SK-MEL-5 (cell line): ENCODE measurements around the gene BET1. TPM values are rescaled to one million over a fixed set of nuclear protein-coding genes. Genes with fewer than 3 reads are reported as not detected.

Experiments
- DNase-seq: peaks from one replicate; pipeline ENCODE4 v3.0.0-alpha.2; 2016; ENCODE audit warnings: low read depth, low spot score
- in situ Hi-C: cut with HindIII; loops from 2 replicates; pipeline ENCODE4 v1.10.0; 2016; ENCODE audit warnings: low sequenced_read_pairs, high pct_unique_total_duplicates, low pct_unique_long_range_greater_than_20kb
- polyA plus RNA-seq, 2 experiments: library from polyadenylated mRNA; depleted of rRNA; stranded (reverse); fragments of >200 nt; gene quantifications; 2 replicates each; pipeline ENCODE4 v1.2.3, GENCODE V29; 2015
- total RNA-seq: library from RNA; depleted of rRNA; stranded (reverse); fragments of >200 nt; shearing (Covaris generic); gene quantifications from 2 replicates; pipeline ENCODE4 v1.2.3, GENCODE V29; 2014; rRNA removed

BET1 gene, protein sequence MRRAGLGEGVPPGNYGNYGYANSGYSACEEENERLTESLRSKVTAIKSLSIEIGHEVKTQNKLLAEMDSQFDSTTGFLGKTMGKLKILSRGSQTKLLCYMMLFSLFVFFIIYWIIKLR
- total RNA-seq: 59.3 and 62.4 TPM in 2 replicates
- polyA plus RNA-seq (2015; cell fraction: cytosol; rRNA removed): 39.5 and 42.0 TPM in 2 replicates
- polyA plus RNA-seq (2015; cell fraction: nucleus; rRNA removed): 39.3 and 40.3 TPM in 2 replicates

DNA sequence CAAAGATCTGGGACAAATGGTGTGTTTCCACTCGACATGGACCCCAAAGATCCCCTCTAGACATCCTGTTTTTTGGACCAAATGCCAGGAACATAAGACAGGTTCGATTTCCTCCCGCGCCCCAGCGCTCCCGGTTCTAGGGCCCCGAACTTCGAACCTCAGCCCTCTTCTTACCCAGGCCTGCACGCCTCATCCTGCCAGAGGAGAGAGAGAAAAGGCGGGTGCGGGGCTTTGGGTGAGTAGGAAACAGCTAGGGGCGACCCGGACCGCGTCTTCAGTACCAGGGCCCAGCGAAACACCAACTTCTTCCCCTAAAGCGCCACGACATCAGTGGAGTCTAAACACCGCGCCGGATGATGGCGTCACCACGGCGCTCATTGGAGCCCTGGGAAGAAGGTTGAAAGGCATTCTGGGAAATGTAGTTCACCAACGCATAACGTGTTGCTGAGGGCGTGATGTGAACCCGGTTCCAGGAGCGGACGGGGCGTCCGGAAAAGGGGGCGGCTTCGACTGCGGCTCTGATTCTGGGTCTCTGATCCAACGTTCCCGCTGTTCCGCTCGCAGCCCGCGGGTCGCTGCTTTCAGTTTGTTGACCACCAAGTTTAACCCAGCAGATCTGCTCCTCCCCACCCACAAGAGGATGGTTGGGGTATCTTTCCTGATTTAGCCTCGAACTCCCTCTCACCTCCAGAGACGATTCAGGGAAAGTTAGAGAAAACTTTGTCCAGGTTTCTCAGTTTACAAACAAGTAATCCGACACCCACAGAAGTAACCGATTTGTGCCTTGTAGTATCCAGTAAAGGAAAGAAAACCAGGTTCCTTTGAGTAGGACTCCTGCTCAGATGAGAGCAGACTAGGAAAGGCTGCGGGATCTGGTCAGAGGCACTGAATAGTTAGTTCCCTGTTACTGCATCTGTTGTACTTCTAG, at the start of gene BET1:
TSS of gene BET1 (minus strand) at position 332 of the 928 bp plus-strand sequence. CDS start at position 193, 139 bp downstream.
- in situ Hi-C loops: no loop called here
- DNase-seq: peak; percentile 99

DNA sequence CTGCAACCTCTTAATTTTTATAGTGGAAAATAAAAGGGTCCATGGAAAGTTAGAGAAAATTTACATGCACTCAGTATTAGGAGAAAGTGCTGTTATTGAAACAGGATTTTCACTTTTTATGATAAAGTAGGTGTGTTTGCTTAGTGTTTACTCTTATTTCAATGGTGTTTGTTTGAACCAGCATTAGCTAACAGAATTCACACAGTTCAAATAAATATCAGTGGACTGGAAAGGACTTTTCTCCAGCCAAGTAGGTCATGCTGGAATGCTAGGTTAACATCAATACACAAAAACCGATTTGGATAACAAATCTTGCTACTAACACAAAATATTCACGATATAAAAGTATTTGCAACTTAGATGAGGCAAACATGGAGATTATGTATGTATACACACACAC, 49.4 kb upstream of the BET1 start:
- in situ Hi-C loops: no loop called here
- no peak for DNase-seq

DNA sequence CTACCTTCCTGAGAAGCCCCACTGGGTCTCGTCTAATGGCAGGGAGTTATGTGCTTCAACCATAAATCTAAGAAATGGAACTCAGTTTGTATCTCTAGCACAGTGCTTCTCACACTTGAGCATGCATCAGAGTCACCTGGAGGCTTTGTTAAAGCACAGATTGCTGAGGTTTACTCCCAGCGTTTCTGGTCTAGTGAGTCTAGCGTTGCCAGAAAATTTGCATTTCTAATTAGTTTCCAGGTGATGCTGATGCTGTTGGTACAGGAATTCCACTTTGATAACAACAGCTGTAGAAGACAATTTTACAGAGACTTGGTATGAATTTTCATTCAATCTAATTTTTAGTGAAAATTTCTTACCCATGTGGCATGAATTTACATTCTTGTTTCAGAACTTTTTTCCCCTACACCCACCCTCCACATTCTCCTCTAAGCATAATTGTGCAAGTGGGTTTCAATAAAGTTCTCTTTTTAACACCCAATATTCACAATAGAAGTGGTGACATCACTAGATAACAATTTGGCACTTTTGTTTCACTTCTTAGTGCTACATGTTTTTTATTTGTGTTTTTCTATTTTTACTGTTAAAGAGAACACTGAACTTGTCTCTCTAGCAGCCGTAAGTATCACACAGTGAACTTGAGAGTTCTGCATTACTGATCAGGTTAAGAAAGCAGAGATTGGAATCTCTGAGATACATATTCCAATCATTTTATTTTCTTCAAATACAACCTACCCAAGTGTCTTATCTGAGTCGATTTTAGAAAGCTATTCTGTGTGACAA, 48.4 kb upstream of the BET1 start:
- in situ Hi-C loops: no loop called here
- no peak for DNase-seq

DNA sequence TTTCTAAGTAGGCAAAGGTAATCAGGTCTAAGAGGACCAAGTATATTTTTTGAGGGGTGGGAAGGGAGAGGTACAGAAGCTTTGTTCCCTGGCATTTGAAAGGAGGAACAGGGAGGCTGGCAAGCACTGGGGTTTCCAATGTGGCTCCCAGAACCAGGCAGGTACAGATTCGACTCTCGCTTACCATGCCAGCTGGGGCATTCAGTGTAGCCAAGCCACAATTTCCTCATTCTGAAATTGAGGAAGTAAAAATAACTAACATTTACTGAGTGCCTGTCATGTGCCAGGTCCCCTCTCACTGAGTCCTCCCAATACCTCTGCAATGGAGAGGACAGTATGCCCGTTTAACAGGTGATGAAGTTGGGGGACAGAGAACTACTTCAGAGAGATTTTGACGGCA, 45.9 kb upstream of the BET1 start:
- DNase-seq: no peak
- in situ Hi-C loops: no loop called here

DNA sequence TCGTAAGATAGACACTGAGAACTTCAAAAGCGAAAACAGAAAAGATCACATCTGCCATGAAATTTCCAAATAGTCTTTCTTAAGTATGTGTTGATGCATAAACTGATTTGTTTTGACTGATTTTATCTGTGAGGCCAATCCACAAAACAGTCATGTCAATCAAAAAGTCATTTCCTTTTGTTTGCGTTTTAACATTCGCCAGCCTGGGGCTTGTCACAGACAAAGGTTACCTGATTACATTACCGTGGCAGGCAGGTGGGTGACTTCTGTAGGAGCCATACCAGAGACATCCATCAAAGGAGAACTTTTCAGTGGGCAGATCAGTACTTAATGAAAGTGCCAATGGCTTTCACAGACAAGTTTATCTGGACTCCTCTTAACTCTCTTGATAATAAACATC, 45.5 kb upstream of the BET1 start:
- in situ Hi-C loops: no loop called here
- no peak for DNase-seq

DNA sequence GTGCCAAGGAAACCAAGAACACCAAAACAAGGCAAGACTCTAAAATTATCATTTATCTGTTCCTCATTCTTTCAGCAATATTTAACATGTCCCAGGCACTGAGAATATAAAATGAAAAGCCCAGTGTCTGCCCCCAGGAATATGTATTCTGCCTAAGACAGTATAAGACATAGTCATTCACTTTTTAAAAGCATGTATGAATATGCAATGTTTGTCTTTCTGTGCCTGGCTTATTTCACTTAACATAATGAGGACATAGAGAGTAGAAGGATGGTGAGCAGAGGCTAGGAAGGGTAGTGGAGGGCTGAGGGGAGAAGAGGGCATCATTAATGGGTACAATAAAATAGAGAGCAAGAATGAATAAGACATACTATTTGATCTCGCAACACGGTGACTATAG, 44.6 kb upstream of the BET1 start:
- no peak for DNase-seq
- in situ Hi-C loops: no loop called here

DNA sequence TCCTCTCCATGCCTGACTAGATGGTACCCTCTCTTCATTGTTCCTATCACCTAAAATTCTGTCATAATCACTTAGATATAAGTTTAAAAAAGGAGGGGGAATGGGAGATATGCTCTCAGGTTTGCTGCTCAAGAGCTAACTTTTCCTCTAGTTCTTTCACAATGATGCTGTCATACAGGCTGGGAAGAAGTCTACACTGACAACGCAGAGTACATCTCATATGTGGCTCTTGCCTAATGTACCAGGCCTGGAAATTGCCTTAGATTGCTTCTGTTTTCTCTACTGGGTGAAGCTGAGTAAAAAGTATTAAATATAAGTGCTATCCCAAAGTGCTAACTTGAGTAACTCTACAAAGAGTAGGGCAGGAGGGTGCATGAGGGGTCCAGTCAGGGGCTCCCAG, 43.8 kb upstream of the BET1 start:
- DNase-seq: no peak
- in situ Hi-C loops: no loop called here

DNA sequence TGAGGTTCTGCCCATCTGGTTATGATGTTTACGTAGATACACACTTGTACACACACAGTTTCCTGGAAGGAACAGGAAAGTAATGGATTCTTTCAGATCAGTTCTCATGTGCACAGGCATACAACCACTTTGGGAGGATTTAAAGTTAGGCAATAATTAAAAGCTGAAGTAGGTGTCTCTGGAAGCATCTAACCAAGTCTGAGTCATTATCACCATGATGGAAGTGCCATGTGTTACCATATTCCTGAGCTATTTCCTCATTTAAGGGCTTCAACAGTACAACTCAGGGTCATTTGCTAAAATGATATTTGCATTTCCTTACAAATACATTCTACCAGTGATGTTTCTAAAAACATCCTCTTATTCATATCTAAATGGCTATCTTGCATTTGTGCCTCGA, 41.4 kb upstream of the BET1 start:
- in situ Hi-C loops: no loop called here
- DNase-seq: no peak

DNA sequence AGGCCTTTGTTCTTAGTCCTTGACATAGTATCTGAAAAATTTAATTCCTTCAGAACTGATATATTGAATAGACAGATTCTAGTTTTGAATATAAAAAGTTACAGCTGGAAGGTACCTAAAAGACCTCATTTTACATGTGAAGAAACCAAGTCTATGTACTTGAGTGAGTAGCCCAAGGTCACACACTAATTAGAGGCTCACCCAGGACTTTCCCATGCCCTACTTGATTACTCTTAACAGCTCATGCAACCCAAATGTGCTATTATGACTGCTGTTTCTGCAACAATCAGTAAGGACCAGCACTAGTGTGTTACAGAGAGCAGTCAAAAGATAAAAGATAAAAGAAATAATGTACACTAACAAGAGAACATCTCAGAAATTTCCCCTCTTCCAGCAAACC, 40.7 kb upstream of the BET1 start:
- DNase-seq: no peak
- in situ Hi-C loops: no loop called here

DNA sequence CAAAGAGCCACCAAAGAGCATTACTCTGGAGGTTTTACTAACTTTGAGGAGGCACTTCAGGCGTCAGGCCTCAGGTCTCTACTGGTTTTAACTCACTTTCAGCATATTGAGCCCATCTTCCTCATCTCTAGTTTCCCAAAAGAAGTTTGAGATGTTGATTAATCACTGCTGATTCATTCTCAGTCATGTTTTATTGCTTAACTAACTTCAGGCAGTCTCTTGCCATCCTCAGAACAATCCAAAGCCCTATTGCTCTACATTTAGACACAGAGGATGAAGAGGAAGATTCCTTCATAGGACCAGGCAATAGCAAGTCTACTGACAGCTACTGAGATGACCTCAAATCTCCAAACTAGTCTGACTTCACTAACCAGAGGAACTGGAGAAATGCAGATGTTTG, 39.1 kb upstream of the BET1 start:
- in situ Hi-C loops: no loop called here
- no peak for DNase-seq

DNA sequence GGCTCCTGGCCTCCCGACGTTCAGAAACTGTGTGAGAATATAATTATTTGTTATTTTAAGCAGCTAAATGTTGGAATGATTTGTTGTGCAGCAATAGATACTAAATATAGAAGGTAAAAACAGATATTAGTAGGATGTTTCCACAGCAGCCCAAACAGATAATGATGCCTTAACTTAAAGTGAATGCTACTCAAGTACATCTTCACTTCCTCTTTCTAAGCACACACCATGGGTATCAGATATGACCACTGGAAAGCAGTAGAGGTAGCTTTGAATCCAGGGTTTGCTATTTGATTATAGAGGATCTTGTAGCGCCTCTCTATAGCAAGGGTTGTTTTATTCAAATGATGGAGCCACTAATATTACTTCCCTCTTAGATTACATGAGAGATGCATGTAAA, 38.2 kb upstream of the BET1 start:
- DNase-seq: no peak
- in situ Hi-C loops: no loop called here

DNA sequence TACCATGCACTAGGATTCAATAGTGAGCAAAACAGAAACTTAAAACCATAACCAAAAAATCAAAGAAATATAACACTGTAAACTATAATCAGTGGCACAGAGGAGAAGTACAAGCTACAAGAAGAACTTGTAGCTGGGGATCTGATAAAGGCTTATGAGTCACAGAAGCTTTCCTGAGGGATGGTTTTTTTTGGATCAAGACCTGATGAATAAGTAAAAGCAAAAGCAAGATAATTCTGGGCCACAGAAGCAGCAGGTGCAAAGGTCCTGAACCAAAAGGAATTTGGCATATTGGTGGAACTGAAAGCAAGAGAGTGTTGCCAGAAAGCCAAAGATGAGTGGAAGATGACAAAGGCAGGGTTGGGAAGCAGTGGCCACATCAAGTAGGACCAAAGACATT, 37.4 kb upstream of the BET1 start:
- in situ Hi-C loops: no loop called here
- DNase-seq: no peak

DNA sequence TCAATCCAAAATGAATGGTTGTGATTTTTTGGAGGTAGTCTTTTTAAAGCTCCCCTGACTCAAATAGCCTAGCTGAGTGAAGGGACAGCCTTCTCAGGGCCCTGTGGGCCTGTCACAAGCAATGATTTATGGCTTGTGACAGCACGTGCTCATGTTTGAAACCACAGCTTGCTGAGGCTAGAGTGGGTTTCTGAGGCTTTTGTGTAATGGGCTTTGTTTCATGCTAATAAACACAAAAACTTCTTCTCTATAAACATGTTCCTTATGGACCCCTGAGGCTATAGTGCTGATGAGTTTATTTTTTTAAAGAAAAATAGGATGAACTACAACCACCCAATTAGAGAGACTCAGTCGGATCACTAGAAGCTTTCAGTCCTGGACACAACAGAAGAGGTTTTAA, 36.1 kb upstream of the BET1 start:
- in situ Hi-C loops: no loop called here
- peak; percentile 59 for DNase-seq

DNA sequence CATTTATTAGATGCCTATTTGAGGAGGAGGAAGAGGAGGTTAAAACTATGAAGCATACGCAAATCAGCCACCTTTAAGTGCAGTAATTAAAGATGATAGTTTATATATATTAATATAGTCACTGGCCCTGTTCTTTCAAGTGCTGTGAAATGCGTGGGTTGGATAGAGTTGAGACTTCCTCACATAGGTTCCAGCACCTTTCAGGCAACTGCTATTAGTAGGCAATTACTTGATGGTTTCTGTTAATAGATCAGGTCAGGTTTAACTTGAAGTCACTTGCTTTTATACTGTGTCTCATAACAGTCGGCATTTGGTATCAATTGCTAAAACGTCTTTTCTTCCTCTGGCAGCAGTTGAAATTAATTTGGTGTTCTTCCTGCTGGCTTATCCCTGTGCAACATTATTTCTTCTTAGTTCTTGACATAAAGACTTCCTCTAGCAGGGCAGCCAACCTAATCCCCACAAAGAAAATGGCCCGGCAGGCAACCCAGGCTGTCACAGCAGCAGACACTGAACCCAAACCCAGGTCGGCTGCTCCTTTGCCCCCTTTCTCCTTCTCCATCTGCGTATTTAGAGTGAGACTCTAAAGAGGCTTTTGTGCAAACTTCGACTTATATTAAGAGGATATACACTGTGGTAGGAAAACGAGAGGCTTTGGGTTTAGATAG, 35.3 kb upstream of the BET1 start:
- in situ Hi-C loops: no loop called here
- DNase-seq: no peak

DNA sequence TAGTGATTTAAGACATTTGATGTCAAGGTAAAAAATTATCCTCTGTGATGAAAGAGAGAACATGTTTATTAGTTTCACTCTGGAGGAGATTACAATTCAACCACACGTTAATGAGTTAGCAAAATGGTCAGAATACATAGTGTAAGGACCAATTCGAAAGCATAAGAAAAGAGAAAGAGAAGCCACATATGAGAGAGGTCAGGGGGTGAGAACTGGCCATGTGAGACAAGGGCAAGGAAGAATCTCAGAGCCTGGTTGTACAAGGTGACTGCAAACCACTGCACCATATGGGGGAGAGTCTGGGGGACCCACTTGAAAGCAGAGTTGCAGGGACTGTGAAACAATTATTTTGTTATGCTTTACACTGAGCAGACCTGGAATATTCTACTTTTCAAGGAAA, 27.7 kb upstream of the BET1 start:
- no peak for DNase-seq
- in situ Hi-C loops: no loop called here

DNA sequence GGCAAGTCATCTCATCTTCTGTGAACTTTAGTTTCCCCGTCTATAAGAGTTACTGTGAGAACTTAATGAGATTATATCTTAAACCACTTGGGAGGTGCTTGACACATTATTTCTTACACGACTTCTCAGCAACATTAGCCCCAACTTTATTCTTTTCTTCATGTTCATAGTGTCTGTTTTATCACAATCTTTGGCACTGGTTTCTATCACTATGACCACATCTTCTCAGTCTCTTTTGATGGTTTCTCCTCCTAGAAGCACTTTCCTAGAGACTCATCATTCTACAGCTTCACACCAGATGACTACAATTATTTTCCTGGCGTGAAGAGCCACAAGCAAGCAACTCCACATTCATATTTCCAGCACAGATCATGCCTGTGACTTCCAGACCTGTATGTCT, 26.5 kb upstream of the BET1 start:
- DNase-seq: no peak
- in situ Hi-C loops: no loop called here

DNA sequence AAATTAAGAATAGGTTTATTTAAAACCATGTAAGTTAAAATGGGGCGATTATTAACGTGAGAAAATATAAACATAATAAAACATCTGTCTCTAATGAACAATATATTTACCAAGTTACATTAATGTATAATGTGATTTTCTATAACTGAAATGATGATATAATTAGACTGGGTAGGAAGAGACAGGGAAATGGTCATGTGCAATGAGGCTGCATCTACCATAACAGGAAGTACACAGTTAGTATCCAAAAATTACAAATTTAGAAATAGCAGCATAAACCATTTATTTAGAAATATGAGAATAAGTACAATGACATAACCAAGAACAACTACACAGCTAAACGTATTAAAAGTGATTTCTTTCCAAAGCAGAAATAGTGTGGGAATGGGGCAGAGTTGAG, 25.8 kb upstream of the BET1 start:
- no peak for DNase-seq
- in situ Hi-C loops: no loop called here

DNA sequence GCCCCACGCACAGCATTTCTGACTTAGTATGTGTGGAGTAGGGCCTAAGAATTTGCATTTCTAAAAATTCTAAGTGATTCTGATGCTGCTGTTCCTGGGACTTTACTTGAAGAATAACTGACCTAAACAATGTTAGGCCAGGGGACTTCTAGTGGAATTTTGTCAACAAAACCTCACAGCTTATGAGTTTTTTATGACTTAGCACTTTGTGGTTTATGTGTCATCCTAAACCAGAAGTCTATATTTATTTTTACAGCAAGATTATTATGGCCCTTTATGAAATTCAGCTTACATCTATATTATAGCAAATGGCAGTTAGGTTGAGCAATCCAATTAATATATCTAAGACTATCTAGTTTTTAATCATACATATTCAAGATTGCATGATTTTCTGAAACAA, 24.6 kb upstream of the BET1 start:
- no peak for DNase-seq
- in situ Hi-C loops: no loop called here
